ENCODE results near the gene MICOS13. TPM values are rescaled to one million over a fixed set of nuclear protein-coding genes. Genes with fewer than 3 reads are reported as not detected.
"Not testable (repeated sequence)": the region's sequence is repeated elsewhere in the genome, so short reads cannot be mapped to it uniquely, and the experiment has no call there.

The MICOS13 gene
- 44.7 and 65.3 TPM in 2 replicates for total RNA-seq

GRCh38 chr19:5680437-5681368 lies at the start of gene MICOS13, which contains the start of gene HSD11B1L:
Gene MICOS13 (minus strand): TSS chr19:5680516. CDS start chr19:5680486, 30 bp downstream.
Gene HSD11B1L (plus strand): TSS chr19:5681027. CDS start chr19:5684833, 3,806 bp downstream.
- peak; percentile 98 to 99 for DNase-seq (ENCODE audit: low read depth in 2 of 2)

- DNase-seq (ENCODE audit: low read depth in 2 of 2) = no peak
These were observed 47.2 kb upstream of the MICOS13 start for GRCh38 chr19:5727453-5728050.

GRCh38 chr19:5719961-5720790 lies 39.9 kb upstream of the MICOS13 start, which contains the start of the genes CATSPERD and LONP1:
Gene CATSPERD (plus strand): TSS chr19:5720637. CDS start chr19:5720738, 101 bp downstream.
Gene LONP1 (minus strand): TSS chr19:5720146. CDS start chr19:5720132, 14 bp downstream.
- DNase-seq (ENCODE audit: low read depth in 2 of 2) = peak; percentile 99

GRCh38 chr19:5719274-5719960 lies 39.1 kb upstream of the MICOS13 start:
- DNase-seq (ENCODE audit: low read depth in 2 of 2) = peak; percentile 23 to 28

DNA sequence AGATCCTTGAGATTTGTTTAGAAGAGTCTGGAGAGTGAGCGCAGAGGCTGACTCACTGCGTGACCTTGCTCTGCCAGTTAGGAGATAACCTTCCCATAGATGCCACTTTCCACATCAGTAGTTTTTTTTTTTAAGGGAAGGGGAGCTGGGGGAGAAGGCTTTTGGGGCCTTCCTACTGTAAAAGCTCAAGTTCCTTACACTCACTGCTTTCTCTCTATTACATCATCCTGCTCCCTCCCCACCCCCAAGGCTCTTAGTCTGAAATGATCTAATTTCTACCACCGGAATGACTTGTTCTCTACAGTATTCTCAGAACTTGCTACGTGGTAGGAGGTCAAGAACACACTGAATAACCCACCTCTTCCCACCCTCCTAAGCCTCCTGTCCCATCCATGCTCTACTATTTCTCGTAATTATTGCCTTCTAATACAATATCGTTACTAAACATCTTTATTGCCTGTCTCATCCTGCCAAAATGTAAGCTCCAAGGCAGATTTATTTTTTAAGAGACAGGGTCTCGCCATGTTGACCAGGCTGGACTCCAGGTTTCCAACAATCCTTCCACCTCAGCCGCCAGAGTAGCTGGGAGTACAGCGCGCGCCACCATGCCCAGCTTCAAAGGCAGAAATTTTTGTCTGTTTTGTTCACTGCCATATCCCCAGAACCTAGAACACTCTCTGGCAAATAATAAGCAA lies 38.4 kb upstream of the MICOS13 start:
- DNase-seq (ENCODE audit: low read depth in 2 of 2) = peak in 1 of 2 donors; percentile 79

DNA sequence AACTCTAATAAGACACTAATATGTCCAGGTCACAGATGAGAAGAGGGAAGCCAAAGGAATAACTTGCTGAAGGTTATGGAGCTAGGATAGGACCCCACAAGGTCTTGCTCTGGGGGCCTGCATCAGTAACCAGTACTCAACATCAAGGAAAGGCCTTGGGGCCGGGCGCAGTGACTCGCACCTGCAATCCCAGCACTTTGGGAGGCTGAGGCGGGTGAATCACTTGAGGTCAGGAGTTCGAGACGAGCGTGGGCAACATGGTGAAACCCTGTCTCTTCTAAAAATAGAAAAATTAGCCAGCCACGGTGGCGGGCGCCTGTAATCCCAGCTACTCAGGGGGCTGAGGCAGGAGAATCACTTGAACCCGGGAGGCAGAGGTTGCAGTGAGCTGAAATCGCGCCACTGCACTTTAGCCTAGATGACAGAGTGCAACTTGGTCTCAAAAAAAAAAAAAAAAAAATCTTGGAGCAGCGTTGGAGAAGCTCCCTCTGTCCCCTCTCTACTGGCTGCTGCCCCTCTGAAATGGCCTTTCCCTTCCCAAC lies 37.8 kb upstream of the MICOS13 start:
- peak in 1 of 2 donors; percentile 23 for DNase-seq (ENCODE audit: low read depth in 2 of 2)

- no peak for DNase-seq (ENCODE audit: low read depth in 2 of 2)
These were observed 37.1 kb upstream of the MICOS13 start for GRCh38 chr19:5717215-5717935.

DNA sequence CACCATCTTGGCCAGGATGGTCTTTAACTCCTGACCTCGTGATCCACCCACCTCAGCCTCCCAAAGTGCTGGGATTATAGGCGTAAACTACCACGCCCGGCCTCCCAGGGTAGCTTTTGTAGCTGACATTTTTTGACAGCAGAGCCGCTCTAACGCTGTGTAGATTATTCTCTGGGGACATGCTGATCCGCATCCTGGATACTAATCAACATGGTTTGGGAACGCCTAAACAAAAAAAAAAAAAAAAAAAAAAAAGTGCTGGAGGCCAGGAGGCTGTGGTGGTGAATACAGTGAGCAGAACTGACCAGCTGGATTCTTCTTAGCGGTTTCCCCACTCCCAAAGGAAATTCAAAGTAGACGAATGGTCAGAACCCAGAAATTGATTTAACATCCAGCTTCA lies 34.5 kb upstream of the MICOS13 start:
- no peak for DNase-seq (ENCODE audit: low read depth in 2 of 2)

- no peak for DNase-seq (ENCODE audit: low read depth in 2 of 2)
These were observed 32.9 kb upstream of the MICOS13 start for GRCh38 chr19:5713228-5713627.

GRCh38 chr19:5711713-5712161 lies 31.4 kb upstream of the MICOS13 start:
- no peak for DNase-seq (ENCODE audit: low read depth in 2 of 2)

DNA sequence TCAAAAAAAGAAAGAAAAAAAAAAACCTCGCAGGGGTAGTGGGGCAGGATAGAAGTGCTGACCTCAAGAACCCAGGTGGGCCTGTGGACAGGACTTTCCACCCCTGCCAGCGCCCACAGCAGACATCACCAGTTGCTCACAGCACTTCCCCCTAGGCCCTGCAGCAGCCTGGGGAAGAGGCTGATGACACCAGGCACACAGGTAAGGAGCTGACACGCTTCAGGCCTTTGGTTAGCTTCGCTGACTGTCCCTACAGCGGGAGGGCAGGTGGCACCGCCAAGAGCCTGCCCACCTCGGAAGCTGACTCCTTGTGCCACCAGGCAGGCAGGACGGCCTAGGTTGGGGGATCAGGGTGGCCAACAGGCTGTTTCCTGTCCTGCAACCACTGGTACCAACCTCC lies 30.7 kb upstream of the MICOS13 start:
- no peak for DNase-seq (ENCODE audit: low read depth in 2 of 2)

GRCh38 chr19:5707576-5708575 lies 27.6 kb upstream of the MICOS13 start:
- DNase-seq (ENCODE audit: low read depth in 2 of 2) = no peak

- DNase-seq (ENCODE audit: low read depth in 2 of 2) = no peak
These were observed 26.7 kb upstream of the MICOS13 start for GRCh38 chr19:5706876-5707573.

DNA sequence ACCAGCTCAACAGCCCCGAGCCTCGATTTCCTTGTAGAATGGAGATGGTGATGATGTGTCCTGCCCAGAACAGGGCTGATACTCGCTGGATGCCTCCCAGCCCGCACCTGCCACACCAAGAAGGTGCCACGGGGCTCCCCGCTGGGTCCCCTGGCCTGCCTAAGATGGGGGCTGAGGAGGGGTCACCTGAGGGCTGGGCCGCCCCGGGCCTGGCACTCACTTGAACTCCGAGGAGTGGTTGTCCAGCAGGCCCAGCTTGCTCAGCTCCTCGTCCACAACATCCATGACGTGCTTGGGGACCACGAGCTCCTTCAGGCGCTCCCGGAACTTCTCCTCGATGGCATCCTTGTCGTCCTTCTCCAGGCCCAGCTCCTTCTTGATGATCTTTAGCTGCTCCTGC lies 25.2 kb upstream of the MICOS13 start:
- no peak for DNase-seq (ENCODE audit: low read depth in 2 of 2)

- DNase-seq (ENCODE audit: low read depth in 2 of 2) = no peak
These were observed 23.8 kb upstream of the MICOS13 start for GRCh38 chr19:5703819-5704818.

GRCh38 chr19:5702053-5702410 lies 21.7 kb upstream of the MICOS13 start:
- not testable (repeated sequence) for DNase-seq (ENCODE audit: low read depth in 2 of 2)

Measured in lung microvascular endothelial cell (primary cell).